DND-41 (cell line): ENCODE results near the gene FOXN1.

Experiments used
- CTCF ChIP-seq: IDR thresholded peaks from 2 replicates; pipeline ENCODE4 v1.5.1; 2012; ENCODE audit warnings: borderline replicate concordance, low read length, moderate library complexity, mild to moderate bottlenecking; ENCODE audit not compliant: poor library complexity, severe bottlenecking; ENCODE audit errors: extremely low read depth
- EZH2 ChIP-seq: IDR thresholded peaks from 3 replicates; pipeline ENCODE4 v1.6.1; 2012; ENCODE audit warnings: borderline replicate concordance, low read depth, mild to moderate bottlenecking, moderate library complexity, low read length, inconsistent platforms; ENCODE audit not compliant: severe bottlenecking

GRCh38 chr17:28518132-28518531 is 12.0 kb downstream of the FOXN1 start:
- TF ChIP-seq CTCF: no peak
- no peak for TF ChIP-seq EZH2
